ENCODE data around the gene CASZ1. TPM values are rescaled to one million over a fixed set of nuclear protein-coding genes. Genes with fewer than 3 reads are reported as not detected.

CASZ1 gene
- total and polyA plus RNA-seq, 9 of the 15 experiments (the other 6 are each of a cell fraction or from before 2014, with no cell fraction given), result 0.01 to 4.0 (median 0.76) TPM; not detected in 1

- H3K27ac ChIP-seq (ENCODE audit: extremely low read depth, low read depth, low read length), result no peak overlapping the region
- FAIRE-seq, result no peak
- TF ChIP-seq, protein P1, sequence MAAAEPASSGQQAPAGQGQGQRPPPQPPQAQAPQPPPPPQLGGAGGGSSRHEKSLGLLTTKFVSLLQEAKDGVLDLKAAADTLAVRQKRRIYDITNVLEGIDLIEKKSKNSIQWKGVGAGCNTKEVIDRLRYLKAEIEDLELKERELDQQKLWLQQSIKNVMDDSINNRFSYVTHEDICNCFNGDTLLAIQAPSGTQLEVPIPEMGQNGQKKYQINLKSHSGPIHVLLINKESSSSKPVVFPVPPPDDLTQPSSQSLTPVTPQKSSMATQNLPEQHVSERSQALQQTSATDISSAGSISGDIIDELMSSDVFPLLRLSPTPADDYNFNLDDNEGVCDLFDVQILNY (CRISPR knock-in tag; IDR thresholded peaks at IDR 0.05), result no peak
- TF ChIP-seq ZNF780A (CRISPR knock-in tag; IDR thresholded peaks at IDR 0.05), result no peak
- no peak for TF ChIP-seq TFAM (CRISPR knock-in tag; conservative IDR thresholded peaks at IDR 0.05)
- TF ChIP-seq ZNF830 (CRISPR knock-in tag; IDR thresholded peaks at IDR 0.05), result no peak
- no peak for TF ChIP-seq ZZZ3 (IDR thresholded peaks at IDR 0.05)
- no peak for TF ChIP-seq CCAR2 (IDR thresholded peaks at IDR 0.05; ENCODE audit: low read depth, low read length)
- no peak for TF ChIP-seq ESRRA (IDR thresholded peaks at IDR 0.05; ENCODE audit: borderline replicate concordance, low read depth)
- no peak for TF ChIP-seq ZBTB8A (IDR thresholded peaks at IDR 0.05; ENCODE audit: partially characterized antibody)
- TF ChIP-seq SRSF3 (IDR thresholded peaks at IDR 0.05; ENCODE audit: insufficient read depth, low read length), result no peak
- no peak for TF ChIP-seq KDM1A (IDR thresholded peaks at IDR 0.05)
- no peak for TF ChIP-seq ZNF75A (CRISPR knock-in tag; IDR thresholded peaks at IDR 0.05)
- TF ChIP-seq CBX8 (IDR thresholded peaks at IDR 0.05; ENCODE audit: borderline replicate concordance, extremely low read depth, low read depth, low read length, poor library complexity, severe bottlenecking), result no peak
- no peak for TF ChIP-seq SAFB2 (IDR thresholded peaks at IDR 0.05; ENCODE audit: borderline replicate concordance, low read depth, low read length, severe bottlenecking)
- no peak for TF ChIP-seq TCF7L2 (IDR thresholded peaks at IDR 0.05; ENCODE audit: low read depth, low read length)
- TF ChIP-seq SLC30A9 (CRISPR knock-in tag; IDR thresholded peaks at IDR 0.05), result no peak
- H3K9ac ChIP-seq (ENCODE audit: insufficient read depth in 1 of 2, low read depth in 2 of 2, low read length in 2 of 2), result no peak overlapping the region
- H3K4me2 ChIP-seq (ENCODE audit: insufficient read depth, low read length), result no peak overlapping the region
- ChIA-PET POLR2A (interaction anchor here (0.6 to 1.1 kb wide), 4 partner anchors 11 to 536 kb away, joined by 3 to 5 read pairs (median 4); no protein-coding TSS in a partner anchor), CTCF (ENCODE audit: low intra/inter-chr PET ratio) (interaction anchor here (0.6 kb wide), 1 partner anchor 203 kb away, joined by 3 read pairs; no protein-coding TSS in a partner anchor)
- intact Hi-C loops (cut with micrococcal nuclease) (no loop called here), in situ Hi-C loops (cut with MboI) (no loop called here)
- H3K9me3 ChIP-seq (replicated peaks; ENCODE audit: control insufficient read depth, insufficient read depth, low read depth, low read length), result no peaks in the 10 kb centered on the region
- DNase-seq (ENCODE audit: extremely low read depth in 1 of 4, low spot score in 3 of 4), result no peak
- no TSS peak for BruUV-seq (replicated peaks)
- WGBS (ENCODE audit: insufficient coverage, low coverage, missing lambda C conversion rate), result under 1% methylated on average over 14 of the region's 14 CpGs
- H3K4me3 ChIP-seq, result no peak overlapping the region
- no peaks in the 10 kb centered on the region for H3K36me3 ChIP-seq (ENCODE audit: control insufficient read depth, insufficient read depth, low read length)
- peaks cover 4% of the 10 kb centered on the region for H3K9me1 ChIP-seq (ENCODE audit: control insufficient read depth, insufficient read depth, low read length)
- H2AFZ ChIP-seq (ENCODE audit: low read depth, low read length), result no peak overlapping the region
- H4K20me1 ChIP-seq (replicated peaks; ENCODE audit: control insufficient read depth, insufficient read depth, low read length), result peaks cover 7% of the 10 kb centered on the region
- H3K4me1 ChIP-seq (replicated peaks in 1 of 2; ENCODE audit: control insufficient read depth in 2 of 2, insufficient read depth in 2 of 2, low read length in 2 of 2), result peaks cover 0 to 3% of the 10 kb centered on the region in 2 experiments; a peak in 1 of 5 replicates
- peaks cover 62 to 87% of the 10 kb centered on the region in 2 experiments for H3K27me3 ChIP-seq (ENCODE audit: control insufficient read depth in 2 of 2, insufficient read depth in 2 of 2, low read length in 2 of 2)
- no peak for ATAC-seq
- no peaks in the 10 kb centered on the region for H3K79me2 ChIP-seq (ENCODE audit: control insufficient read depth, insufficient read depth, low read length)
Observed at GRCh38 chr1:10776190-10776905, 20.1 kb downstream of the CASZ1 start.
